ENCODE data around the gene ZNF76. TPM values are rescaled to one million over a fixed set of nuclear protein-coding genes. Genes with fewer than 3 reads are reported as not detected.
A peak's percentile ranks its signal among the peaks of the same experiment; 100 is the strongest.

Gene ZNF76
- total and polyA plus RNA-seq, 2 of the 13 experiments (the other 11 are each of a cell fraction or from before 2014, with no cell fraction given) = 13.2 to 26.4 TPM

- peak; percentile 2 for TF ChIP-seq ZNF687 (CRISPR knock-in tag; IDR thresholded peaks at IDR 0.05)
Measured at GRCh38 chr6:35213298-35213791, 46.2 kb upstream of the ZNF76 start (continued).

DNA sequence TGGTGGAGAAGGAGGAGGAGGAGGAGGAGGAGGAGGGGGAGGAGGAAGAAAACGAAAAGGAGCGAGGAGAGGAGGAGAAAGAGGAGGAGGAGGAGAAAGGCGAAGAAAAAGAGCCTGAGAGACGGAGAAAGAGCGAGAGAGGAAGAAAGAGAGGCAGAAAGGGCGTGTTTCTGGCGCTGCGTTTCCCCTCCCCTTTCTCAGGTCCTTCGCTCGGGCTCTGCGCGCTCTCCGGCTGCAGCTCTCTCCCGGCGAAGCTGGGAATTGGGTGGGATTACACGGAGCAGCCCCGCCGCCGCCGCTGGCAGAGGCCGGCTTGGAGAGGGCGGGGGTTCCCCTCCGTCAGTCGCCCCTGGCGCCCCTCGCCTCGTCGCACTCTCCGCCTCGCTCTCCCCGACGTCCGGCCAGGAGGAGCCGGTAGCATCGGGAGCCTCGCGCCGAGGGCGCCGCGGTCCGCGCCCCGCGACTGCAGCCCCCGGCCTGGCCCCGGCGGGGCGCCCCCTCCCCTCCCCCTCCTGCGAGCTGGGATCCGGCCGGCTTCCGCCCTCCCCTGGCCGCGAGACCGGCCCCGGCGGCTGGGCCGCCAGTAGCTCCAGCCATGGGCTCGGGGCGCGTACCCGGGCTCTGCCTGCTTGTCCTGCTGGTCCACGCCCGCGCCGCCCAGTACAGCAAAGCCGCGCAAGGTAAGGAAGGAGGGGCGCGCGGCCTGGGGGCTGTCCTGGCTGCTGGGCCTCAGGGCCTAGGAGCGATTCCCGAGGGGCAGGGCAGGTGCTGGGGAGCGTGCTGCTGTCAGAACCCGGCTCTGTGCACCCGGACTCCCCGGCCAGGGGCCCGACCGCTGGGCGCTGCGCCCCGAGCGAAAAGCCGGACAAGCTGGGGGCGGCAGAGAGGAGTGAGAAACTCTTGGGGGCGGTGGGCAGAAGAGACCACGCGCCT lies 45.4 kb upstream of the ZNF76 start, which contains the start of gene SCUBE3:
Gene SCUBE3 (plus strand): TSS at position 133 of the 933 bp plus-strand sequence. CDS start 463 bp downstream, at position 596.
- Histone ChIP-seq H4K20me1 (ENCODE audit: insufficient read depth, low read length) (no peaks in the 10 kb centered on the region), H3K79me2 (ENCODE audit: insufficient read depth, low read length) (no peaks in the 10 kb centered on the region), H2AFZ (ENCODE audit: low read length) (no peak within 1 kb of the TSS), H3K27me3 (ENCODE audit: control insufficient read depth in 1 of 2, insufficient read depth in 2 of 2, low read length in 2 of 2) (peaks cover 17 to 72% of the 10 kb centered on the region in 2 experiments; a peak in 4 of 5 replicates), H3K27ac (ENCODE audit: extremely low read length, insufficient read depth, low read length) (no peak within 1 kb of the TSS), H3K9ac (ENCODE audit: insufficient read depth, low read depth, low read length) (no peak within 1 kb of the TSS), H3K9me3 (ENCODE audit: low read length) (no peaks in the 10 kb centered on the region), H3K36me3 (replicated peaks in 1 of 2; ENCODE audit: control insufficient read depth in 1 of 2, insufficient read depth in 2 of 2, low read length in 2 of 2) (no peaks in the 10 kb centered on the region), H3K4me3 (replicated peaks in 1 of 3; ENCODE audit: insufficient read depth in 1 of 3, low read depth in 2 of 3, low read length in 3 of 3) (peak within 1 kb of the TSS; percentile 48 to 71 (median 49)), H3K4me2 (ENCODE audit: low read depth, low read length) (peak within 1 kb of the TSS; percentile 76), H3K4me1 (ENCODE audit: insufficient read depth, low read length) (0 out of 2 replicates have a peak, but pooled peaks cover 13% of the 10 kb centered on the region)
- in situ Hi-C loops (cut with HindIII; ENCODE audit: extremely low pct_ligation_motif_present, low pct_unique_long_range_greater_than_20kb) (no loop called here), intact Hi-C loops (cut with micrococcal nuclease; ENCODE audit: unreplicated experiment) (no loop called here)
- no TSS peak for BruUV-seq (replicated peaks)
- DNase-seq (ENCODE audit: low spot score) = no peak
- ChIA-PET POLR2A (no interaction called here), CTCF (ENCODE audit: low intra/inter-chr PET ratio, low total read pairs) (no interaction called here)
- 24% methylated on average over 32 of the region's 89 CpGs for WGBS (ENCODE audit: low lambda C conversion rate)
- ATAC-seq = peak; percentile 63
- FAIRE-seq = no peak
- TF ChIP-seq MXD1 (CRISPR knock-in tag; IDR thresholded peaks at IDR 0.05) (0 out of 2 replicates have a peak, but pooled peaks have one; percentile 28), KDM6A (CRISPR knock-in tag; IDR thresholded peaks at IDR 0.05; ENCODE audit: low read depth) (no peak), NONO (IDR thresholded peaks at IDR 0.05) (no peak), NONO (CRISPR knock-in tag; conservative IDR thresholded peaks at IDR 0.05) (no peak), SNAPC5 (CRISPR knock-in tag; IDR thresholded peaks at IDR 0.05; ENCODE audit: borderline replicate concordance) (no peak), AGO2 (optimal IDR thresholded peaks at IDR 0.05; ENCODE audit: low read depth, low read length) (peak; percentile 2), ZNF512 (CRISPR knock-in tag; IDR thresholded peaks at IDR 0.05) (peak; percentile 99), SPEN (CRISPR knock-in tag; IDR thresholded peaks at IDR 0.05; ENCODE audit: low read depth) (0 out of 2 replicates have a peak, but pooled peaks have one; percentile 20)
- TF ChIP-seq, protein P1, sequence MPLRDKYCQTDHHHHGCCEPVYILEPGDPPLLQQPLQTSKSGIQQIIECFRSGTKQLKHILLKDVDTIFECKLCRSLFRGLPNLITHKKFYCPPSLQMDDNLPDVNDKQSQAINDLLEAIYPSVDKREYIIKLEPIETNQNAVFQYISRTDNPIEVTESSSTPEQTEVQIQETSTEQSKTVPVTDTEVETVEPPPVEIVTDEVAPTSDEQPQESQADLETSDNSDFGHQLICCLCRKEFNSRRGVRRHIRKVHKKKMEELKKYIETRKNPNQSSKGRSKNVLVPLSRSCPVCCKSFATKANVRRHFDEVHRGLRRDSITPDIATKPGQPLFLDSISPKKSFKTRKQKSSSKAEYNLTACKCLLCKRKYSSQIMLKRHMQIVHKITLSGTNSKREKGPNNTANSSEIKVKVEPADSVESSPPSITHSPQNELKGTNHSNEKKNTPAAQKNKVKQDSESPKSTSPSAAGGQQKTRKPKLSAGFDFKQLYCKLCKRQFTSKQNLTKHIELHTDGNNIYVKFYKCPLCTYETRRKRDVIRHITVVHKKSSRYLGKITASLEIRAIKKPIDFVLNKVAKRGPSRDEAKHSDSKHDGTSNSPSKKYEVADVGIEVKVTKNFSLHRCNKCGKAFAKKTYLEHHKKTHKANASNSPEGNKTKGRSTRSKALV (CRISPR knock-in tag; IDR thresholded peaks at IDR 0.05) = peak; percentile 51; the same call in 1 of the 2 replicates
